Measurements from ENCODE around the gene NDUFS3. TPM values are rescaled to one million over a fixed set of nuclear protein-coding genes. Genes with fewer than 3 reads are reported as not detected.

Gene NDUFS3
- total RNA-seq = 58.0 and 77.3 TPM in 2 replicates

GRCh38 chr11:47578524-47579494 is at the start of gene NDUFS3, which contains the start of gene KBTBD4:
Gene NDUFS3, plus strand, starts transcription at chr11:47579074. Its CDS starts 18 bp downstream, at chr11:47579092.
Gene KBTBD4, minus strand, starts transcription at chr11:47578970. Its CDS starts 19 bp downstream, at chr11:47578951.

DNA sequence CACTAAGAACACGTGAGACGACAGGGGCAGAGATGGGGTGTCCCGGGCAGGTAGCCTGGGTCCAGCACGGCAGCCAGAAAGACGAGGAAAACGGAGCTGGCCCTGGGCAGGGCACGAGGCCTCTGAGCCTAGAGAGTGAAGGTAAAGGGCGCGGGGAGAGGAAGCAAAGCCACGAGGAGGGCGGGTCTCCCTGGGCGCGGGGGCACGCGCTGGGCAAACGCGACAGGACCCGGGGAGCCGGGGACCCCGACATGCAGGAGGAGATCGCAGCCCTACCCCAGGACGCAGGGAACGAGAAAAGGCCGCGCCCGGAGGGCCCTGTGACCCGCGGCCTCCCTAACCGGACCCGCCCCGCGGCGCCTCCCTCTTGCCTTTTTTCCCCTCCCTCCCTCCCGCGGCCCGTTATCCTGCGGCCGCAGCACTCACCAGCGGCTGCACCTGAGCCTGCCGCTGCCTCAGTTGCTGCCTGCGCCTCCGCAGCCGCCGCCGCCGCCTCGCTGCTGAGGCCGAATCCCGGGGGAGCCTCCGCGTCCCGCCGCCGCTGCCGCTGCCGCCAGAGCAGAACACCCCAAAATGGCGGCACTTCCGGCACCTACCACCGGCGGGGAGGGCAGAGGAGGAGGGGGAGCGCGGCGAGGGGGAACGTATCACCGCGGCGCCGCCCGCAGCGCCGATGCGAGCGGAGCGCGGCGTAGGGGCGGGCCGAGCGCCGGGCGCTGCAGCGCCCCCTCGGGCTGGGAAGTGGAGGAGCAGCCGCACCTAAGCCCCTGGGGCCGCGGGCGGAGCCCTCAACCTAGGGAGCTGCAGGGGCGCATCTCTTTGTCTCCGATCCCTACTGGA is 26.1 kb upstream of the NDUFS3 start, which contains the start of gene CELF1:
CELF1 (minus strand) TSS at position 567 of the 840 bp plus-strand sequence. CDS start 53,609 bp downstream, outside the sequence.

GRCh38 chr11:47565340-47566148 is 13.3 kb upstream of the NDUFS3 start, which contains the start of gene PTPMT1:
Gene PTPMT1, plus strand, starts transcription at chr11:47565599. Its CDS starts 24 bp downstream, at chr11:47565623.

GRCh38 chr11:47586098-47586855 is 7.4 kb downstream of the NDUFS3 start, which contains the start of gene FAM180B:
Gene FAM180B, plus strand, starts transcription at chr11:47586678. Its CDS starts 91 bp downstream, at chr11:47586769.

GRCh38 chr11:47593934-47594855 is 15.3 kb downstream of the NDUFS3 start, which contains the start of gene C1QTNF4:
Gene C1QTNF4, minus strand, starts transcription at chr11:47594411. Its CDS starts 3,601 bp downstream, at chr11:47590810.

Small RNA genes within 50 kb of the gene (small RNA-seq; reads per million reads assigned to genes)
- gene RN7SL652P (ENCODE audit: low replicate concordance) (0.13 reads per million), gene RNU5E-10P (ENCODE audit: low replicate concordance) (not detected)

Other genes starting within 250 kb of the NDUFS3 start
- gene MYBPC3, start 226.4 kb upstream of the NDUFS3 start, total RNA-seq = not detected in 2 replicates
- gene SPI1, start 200.5 kb upstream of the NDUFS3 start, total RNA-seq = 0.29 TPM in 1 of 2 replicates, not detected in the other
- 111 and 138 TPM in 2 replicates for gene SLC39A13, start 170.5 kb upstream of the NDUFS3 start, total RNA-seq
- gene PSMC3, start 152.6 kb upstream of the NDUFS3 start, total RNA-seq = 197 and 211 TPM in 2 replicates
- 0.14 and 0.44 TPM in 2 replicates for gene RAPSN, start 129.9 kb upstream of the NDUFS3 start, total RNA-seq
- 101 and 158 TPM in 2 replicates for gene CELF1, start 25.9 kb upstream of the NDUFS3 start, total RNA-seq
- gene PTPMT1, start 13.5 kb upstream of the NDUFS3 start, total RNA-seq = 53.3 and 58.9 TPM in 2 replicates
- gene KBTBD4, start 104 bp upstream of the NDUFS3 start, total RNA-seq = 12.5 and 29.6 TPM in 2 replicates
- gene FAM180B, start 7.6 kb downstream of the NDUFS3 start, total RNA-seq = 0.22 TPM in 1 of 2 replicates, not detected in the other
- 0.14 and 0.22 TPM in 2 replicates for gene C1QTNF4, start 15.3 kb downstream of the NDUFS3 start, total RNA-seq
- gene MTCH2, start 63.5 kb downstream of the NDUFS3 start, total RNA-seq = 84.9 and 95.9 TPM in 2 replicates
- 0.43 and 4.4 TPM in 2 replicates for gene AGBL2, start 136.3 kb downstream of the NDUFS3 start, total RNA-seq
- 98.0 and 109 TPM in 2 replicates for gene FNBP4, start 188.3 kb downstream of the NDUFS3 start, total RNA-seq

Data from placental pericyte (primary cell).